Activated T-cell treated with anti-CD3 and anti-CD28 coated beads, Interleukin-2, amount 50 U/mL, for 24 hours (primary cell): ENCODE measurements around the gene CD163.
"Not testable (repeated sequence)": the region's sequence is repeated elsewhere in the genome, so short reads cannot be mapped to it uniquely, and the experiment has no call there.

Source experiments
- DNase-seq: peaks from one replicate; pipeline ENCODE4 v3.0.0-alpha.2; 2020
- H3K27ac Mint-ChIP-seq: 2 replicates; pipeline ENCODE4 v1.8.0; 2020; ENCODE audit warnings: mild to moderate bottlenecking, mixed read lengths
- H3K27me3 Mint-ChIP-seq: 2 replicates; pipeline ENCODE4 v1.8.0; 2020; ENCODE audit warnings: mixed read lengths
- H3K36me3 Mint-ChIP-seq: 2 replicates; pipeline ENCODE4 v1.8.0; 2020; ENCODE audit warnings: low read depth, mixed read lengths
- H3K4me1 Mint-ChIP-seq: 2 replicates; pipeline ENCODE4 v1.8.0; 2020; ENCODE audit warnings: low read depth, mixed read lengths
- H3K4me3 Mint-ChIP-seq: 2 replicates; pipeline ENCODE4 v1.8.0; 2020; ENCODE audit warnings: mild to moderate bottlenecking, moderate library complexity, mixed read lengths
- H3K9me3 Mint-ChIP-seq: 2 replicates; pipeline ENCODE4 v1.8.0; 2020; ENCODE audit warnings: mixed read lengths

The CD163 gene

DNA sequence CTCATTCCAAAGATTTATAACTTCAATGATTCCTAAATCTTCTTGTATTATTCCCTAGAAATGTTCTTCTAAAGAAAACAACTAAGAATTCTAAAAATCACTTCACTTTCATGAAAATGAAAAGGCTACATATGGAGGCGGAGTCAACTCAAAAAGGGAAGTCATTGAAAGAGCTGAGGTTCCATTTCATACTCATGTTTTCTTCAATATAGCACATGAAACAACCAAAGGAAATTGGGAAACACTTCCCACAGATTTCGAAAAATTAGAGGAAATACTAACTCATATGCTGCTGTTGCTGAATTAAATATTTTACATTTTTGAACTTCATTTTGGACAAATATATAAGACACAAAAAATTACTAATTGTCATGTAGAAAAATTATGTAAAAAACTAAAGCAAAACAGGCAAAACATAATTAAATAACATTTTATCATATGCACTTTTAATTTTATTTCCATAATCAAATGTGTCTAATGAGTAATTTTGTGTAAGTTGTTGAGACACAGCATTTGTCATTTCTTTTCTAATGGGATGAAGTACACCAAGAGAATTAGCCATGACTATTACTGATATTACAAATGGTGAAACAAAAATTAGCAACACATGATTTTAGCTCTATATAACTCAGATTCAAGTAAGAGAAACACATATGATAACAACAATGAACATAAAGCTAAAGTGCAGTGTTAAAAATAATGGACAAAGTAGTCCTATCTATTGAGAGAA, at the start of gene CD163:
CD163 (minus strand) TSS at position 92 of the 730 bp plus-strand sequence; CDS start at position 5, 87 bp downstream.
- H3K27me3 Mint-ChIP-seq: peaks cover 32% of the 10 kb centered on the region
- H3K27ac Mint-ChIP-seq: no peak within 1 kb of the TSS
- no peaks in the 10 kb centered on the region for H3K9me3 Mint-ChIP-seq
- no peak for DNase-seq
- H3K4me3 Mint-ChIP-seq: no peak within 1 kb of the TSS
- H3K36me3 Mint-ChIP-seq: no peaks in the 10 kb centered on the region
- H3K4me1 Mint-ChIP-seq: peaks cover under 1% of the 10 kb centered on the region

DNA sequence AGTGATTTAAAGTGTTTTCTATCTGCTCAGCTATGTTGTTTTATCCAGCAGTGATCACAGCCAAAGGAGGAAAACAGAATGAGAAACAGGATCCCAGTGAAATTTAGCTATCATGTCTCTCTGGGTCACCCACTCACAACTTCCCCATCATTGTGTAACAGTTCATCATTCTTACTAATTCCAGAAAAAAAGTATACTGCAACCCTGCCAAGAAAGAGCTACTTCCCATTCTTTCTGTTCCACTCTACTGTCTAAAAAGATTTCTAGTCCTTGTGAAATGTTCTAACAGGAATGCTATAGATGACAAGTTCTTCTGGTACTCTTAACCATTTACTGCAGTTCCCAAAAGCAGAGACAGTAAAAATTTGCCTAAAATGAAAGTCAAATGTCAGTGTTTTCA, 39.2 kb upstream of the CD163 start:
- Mint-ChIP-seq H3K4me1 (no peaks in the 10 kb centered on the region), H3K27ac (no peak overlapping the region), H3K4me3 (no peak overlapping the region), H3K9me3 (no peaks in the 10 kb centered on the region), H3K27me3 (peaks cover 69% of the 10 kb centered on the region), H3K36me3 (no peaks in the 10 kb centered on the region)
- DNase-seq: no peak

DNA sequence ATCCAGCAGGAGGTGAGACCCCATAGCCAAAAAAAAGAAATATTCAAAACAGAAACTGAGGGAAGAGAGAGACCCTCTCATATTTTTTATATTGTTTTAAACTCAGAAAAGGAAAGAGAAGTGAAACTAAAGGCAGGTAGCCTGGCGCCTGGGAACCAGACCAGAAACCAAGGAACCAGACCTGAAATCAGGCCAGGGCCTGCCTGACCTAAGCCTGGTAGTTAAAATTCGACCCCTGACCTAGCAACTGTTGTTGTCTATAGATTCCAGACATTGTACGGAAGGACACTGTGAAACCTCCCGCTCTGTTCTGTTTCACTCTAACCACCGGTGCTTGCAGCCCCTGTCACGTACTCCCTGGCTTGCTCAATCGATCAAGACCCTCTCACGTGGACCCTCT, 38.5 kb upstream of the CD163 start:
- no peak overlapping the region for H3K27ac Mint-ChIP-seq
- H3K4me3 Mint-ChIP-seq: no peak overlapping the region
- H3K4me1 Mint-ChIP-seq: no peaks in the 10 kb centered on the region
- DNase-seq: no peak
- peaks cover 67% of the 10 kb centered on the region for H3K27me3 Mint-ChIP-seq
- no peaks in the 10 kb centered on the region for H3K36me3 Mint-ChIP-seq
- peaks cover 2% of the 10 kb centered on the region for H3K9me3 Mint-ChIP-seq

DNA sequence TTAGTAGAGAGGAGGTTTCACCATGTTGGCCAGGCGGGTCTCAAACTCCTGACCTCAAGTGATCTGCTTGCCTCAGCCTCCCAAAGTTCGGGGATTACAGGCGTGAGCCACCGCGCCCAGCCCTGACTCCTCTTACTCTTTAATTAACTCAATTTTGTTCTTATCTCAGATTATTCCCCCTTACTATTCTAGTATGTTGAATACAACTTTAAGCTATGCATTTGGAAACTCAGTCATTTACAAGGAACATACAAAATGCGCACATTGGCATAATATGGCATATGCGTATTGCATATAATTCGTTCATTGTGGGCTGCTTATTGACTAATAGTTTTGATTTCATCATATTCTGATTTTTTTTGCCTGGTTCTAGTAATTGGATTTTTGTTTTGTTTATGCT, 10.8 kb upstream of the CD163 start:
- no peak for DNase-seq
- Mint-ChIP-seq H3K27me3 (peaks cover 20% of the 10 kb centered on the region), H3K36me3 (no peaks in the 10 kb centered on the region), H3K9me3 (no peaks in the 10 kb centered on the region), H3K4me1 (no peaks in the 10 kb centered on the region), H3K27ac (no peak overlapping the region), H3K4me3 (no peak overlapping the region)

DNA sequence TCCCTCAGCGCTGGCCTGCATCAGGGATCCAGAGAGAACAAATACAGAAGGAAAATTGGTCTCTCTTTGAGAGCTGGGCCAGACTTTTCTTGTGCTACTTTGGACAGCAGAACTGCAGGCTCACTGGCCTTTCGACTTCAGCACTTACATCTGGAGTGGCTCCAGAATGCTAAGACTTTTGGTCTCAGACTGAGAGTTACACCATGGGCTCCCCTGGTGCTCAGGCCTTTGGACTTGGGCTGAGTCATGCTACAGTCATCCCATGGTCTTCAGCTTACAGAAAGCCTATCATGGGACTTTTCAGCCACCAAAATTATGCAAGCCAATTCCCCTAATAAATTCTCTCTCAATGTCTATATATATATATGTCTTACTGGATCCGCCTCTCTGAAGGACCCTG, 9.0 kb upstream of the CD163 start:
- Mint-ChIP-seq H3K27me3 (peaks cover 34% of the 10 kb centered on the region), H3K4me1 (no peaks in the 10 kb centered on the region)
- no peak for DNase-seq

DNA sequence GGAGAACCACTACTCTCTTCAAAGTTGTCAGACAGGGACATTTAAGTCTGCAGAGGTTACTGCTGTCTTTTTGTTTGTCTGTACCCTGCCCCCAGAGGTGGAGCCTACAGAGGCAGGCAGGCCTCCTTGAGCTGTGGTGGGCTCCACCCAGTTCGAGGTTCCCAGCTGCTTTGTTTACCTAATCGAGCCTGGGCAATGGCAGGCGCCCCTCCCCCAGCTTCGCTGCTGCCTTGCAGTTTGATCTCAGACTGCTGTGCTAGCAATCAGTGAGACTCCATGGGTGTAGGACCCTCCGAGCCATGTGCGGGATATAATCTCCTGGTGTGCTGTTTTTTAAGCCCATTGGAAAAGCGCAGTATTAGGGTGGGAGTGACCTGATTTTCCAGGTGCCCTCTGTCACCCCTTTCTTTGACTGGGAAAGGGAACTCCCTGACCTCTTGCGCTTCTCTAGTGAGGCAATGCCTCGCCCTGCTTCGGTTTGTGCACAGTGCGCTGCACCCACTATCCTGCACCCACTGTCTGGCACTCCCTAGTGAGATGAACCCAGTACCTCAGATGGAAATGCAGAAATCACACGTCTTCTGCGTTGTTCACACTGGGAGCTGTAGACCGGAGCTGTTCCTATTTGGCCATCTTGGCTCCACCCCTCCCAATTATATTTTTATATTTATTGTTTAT, 6.4 kb upstream of the CD163 start:
- H3K27ac Mint-ChIP-seq, H3K9me3 Mint-ChIP-seq, DNase-seq, H3K36me3 Mint-ChIP-seq, H3K4me1 Mint-ChIP-seq, H3K4me3 Mint-ChIP-seq: not testable (repeated sequence)
- H3K27me3 Mint-ChIP-seq: peaks cover 31% of the 10 kb centered on the region

More for the DNA sequence above, 9.0 kb upstream of the CD163 start:
- H3K27ac Mint-ChIP-seq: no peak overlapping the region
- H3K4me3 Mint-ChIP-seq: no peak overlapping the region
- no peaks in the 10 kb centered on the region for H3K36me3 Mint-ChIP-seq
- no peaks in the 10 kb centered on the region for H3K9me3 Mint-ChIP-seq

DNA sequence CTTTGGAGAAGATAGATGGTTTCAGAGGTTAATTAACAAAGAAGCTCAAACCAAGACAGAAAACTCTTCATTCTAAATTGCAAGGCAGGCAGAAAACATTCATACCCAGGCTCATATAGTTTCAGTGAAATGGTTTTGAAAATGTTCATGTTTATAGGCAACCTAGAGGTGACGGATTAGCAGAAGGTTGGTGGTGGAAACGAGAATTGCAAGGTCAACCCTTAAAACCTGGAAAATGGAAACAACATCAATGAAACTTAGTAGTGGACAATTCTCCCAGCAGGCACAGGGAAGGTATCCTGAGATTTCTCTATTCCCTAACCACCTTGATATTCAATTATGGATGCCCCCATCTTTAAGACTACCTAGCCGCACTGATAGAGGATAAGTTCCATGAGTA, 965 bp downstream of the CD163 start:
- Mint-ChIP-seq H3K27me3 (peaks cover 35% of the 10 kb centered on the region), H3K27ac (no peak overlapping the region), H3K4me1 (peaks cover 3% of the 10 kb centered on the region), H3K4me3 (no peak overlapping the region), H3K36me3 (no peaks in the 10 kb centered on the region), H3K9me3 (no peaks in the 10 kb centered on the region)
- no peak for DNase-seq

DNA sequence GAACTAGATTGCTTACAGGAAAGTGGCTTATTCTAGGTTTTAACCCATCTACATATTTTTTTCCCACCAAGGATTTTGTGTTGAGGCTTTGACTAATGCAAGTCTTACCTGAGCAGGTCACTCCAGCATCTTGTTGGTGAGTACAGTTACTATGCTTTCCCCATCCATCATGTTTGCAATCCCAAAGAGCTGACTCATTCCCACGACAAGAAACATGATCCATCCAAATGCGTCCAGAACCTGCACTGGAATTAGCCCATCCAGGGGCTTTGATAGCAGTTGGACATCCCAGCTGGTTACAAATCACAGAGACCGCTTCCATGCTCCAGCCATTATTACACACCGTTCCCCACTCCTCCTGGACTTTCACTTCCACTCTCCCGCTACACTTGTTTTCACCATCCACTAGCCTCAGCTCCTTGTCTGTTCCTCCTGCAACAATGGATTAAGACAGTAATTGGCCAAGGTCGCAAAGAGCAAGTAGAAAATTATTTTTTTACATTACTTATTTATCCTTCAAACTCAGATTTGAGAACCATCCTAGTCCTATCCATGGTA, 2.5 kb downstream of the CD163 start:
- H3K27ac Mint-ChIP-seq: no peak overlapping the region
- peaks cover 40% of the 10 kb centered on the region for H3K27me3 Mint-ChIP-seq
- no peaks in the 10 kb centered on the region for H3K36me3 Mint-ChIP-seq
- H3K4me3 Mint-ChIP-seq: no peak overlapping the region
- no peak for DNase-seq
- H3K4me1 Mint-ChIP-seq: peaks cover 3% of the 10 kb centered on the region
- no peaks in the 10 kb centered on the region for H3K9me3 Mint-ChIP-seq

DNA sequence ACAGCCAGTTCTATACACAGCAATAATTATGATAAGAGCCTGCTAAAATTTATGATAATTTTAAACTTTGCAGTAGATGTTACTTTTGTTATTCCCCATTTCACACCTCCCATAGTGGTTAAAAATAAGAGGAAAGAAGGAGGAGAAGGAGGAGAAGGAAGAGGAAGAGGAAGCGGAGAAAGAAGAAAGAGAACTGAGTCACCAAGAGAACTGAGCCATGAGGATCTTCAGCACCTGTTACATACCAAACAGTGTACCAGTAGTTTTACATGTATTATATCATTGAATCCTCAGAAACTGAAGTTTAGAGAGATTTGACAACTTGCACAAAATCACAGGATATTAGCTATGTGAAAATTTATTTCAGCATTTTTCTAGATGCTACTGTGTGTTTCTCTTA, 3.9 kb downstream of the CD163 start:
- Mint-ChIP-seq H3K27me3 (peaks cover 53% of the 10 kb centered on the region), H3K36me3 (no peaks in the 10 kb centered on the region), H3K4me3 (no peak overlapping the region), H3K9me3 (no peaks in the 10 kb centered on the region), H3K27ac (no peak overlapping the region), H3K4me1 (peaks cover 3% of the 10 kb centered on the region)
- no peak for DNase-seq

DNA sequence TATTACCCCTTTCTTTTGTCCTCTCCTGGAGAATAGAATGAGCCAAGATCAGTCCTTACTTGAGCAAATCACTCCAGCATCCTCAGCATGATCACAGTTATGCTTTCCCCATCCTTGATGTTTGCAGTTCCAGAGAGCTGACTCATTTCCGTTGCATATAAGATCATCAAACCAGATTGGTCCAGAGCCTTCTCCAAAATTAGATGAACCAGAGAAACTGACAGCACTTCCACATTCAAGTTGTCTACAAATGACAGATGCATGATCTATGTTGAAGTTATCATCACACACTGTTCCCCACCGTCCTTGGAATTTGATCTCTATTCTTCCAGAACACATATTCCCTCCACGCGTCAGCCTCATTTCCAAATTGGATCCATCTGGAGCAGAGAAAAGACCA, 4.8 kb downstream of the CD163 start:
- H3K4me1 Mint-ChIP-seq: peaks cover 3% of the 10 kb centered on the region
- H3K9me3 Mint-ChIP-seq: no peaks in the 10 kb centered on the region
- H3K27me3 Mint-ChIP-seq: peaks cover 53% of the 10 kb centered on the region
- DNase-seq: no peak
- no peak overlapping the region for H3K4me3 Mint-ChIP-seq
- no peak overlapping the region for H3K27ac Mint-ChIP-seq
- no peaks in the 10 kb centered on the region for H3K36me3 Mint-ChIP-seq

DNA sequence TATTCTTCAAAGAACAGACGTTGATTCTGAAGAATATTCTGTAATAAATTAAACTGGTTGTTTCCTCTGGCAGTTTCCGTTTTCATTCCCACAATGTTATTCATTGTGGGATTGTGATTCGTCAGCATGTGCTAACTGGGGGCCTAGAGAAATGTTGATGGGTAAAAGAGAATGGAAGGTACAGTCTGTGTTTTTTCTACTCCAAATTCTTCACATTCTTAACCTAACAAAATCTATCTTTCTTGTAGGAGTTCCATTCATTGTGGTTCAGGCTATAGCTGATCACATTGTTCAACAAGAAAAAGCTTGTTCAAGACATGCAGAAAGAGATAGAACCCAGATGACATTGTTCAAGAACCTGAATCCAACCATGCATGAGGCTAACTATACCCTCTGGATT, 5.9 kb downstream of the CD163 start:
- Mint-ChIP-seq H3K4me3 (no peak overlapping the region), H3K9me3 (no peaks in the 10 kb centered on the region), H3K27me3 (peaks cover 47% of the 10 kb centered on the region), H3K4me1 (peaks cover 3% of the 10 kb centered on the region), H3K27ac (no peak overlapping the region), H3K36me3 (no peaks in the 10 kb centered on the region)
- DNase-seq: no peak

DNA sequence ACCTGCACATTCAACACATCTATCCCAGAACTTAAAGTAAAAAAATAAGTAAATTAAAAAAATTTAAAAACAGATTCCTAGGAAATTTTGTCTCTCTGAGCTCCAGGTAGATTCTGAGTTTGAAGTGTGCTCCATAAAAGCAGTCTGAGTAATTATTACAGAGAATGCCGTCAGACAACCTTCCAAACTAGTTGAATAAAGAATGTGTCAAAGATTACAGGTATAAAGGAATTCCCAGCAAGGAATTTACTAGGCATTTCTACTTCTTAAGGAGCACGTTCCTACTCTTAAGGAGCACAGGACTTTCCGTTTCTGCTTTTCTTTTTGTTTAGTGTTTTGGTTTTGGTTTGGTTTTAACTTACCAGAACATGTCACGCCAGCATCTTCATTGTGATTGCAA, 7.1 kb downstream of the CD163 start:
- peaks cover 3% of the 10 kb centered on the region for H3K4me1 Mint-ChIP-seq
- H3K27ac Mint-ChIP-seq: no peak overlapping the region
- no peak for DNase-seq

DNA sequence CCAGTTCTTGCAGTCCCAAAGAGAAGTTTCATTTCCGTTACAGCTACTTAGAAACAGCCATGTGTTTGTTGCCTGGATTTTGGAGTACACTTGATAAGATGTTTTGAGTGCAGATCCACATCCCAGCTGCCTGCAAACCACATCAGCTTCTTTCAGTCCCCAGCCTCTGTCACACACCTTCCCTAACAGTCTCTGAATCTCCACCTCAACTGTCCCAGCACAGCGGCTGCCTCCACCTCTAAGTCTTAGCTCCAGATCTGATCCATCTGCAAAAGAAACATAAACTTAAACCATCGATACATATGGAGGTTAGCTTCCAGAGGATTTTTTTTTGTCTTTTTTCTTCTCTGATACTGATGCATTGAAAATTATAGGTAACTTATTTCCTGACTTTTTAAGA, 8.4 kb downstream of the CD163 start:
- no peak overlapping the region for H3K4me3 Mint-ChIP-seq
- H3K36me3 Mint-ChIP-seq: no peaks in the 10 kb centered on the region
- peaks cover 3% of the 10 kb centered on the region for H3K4me1 Mint-ChIP-seq
- H3K27ac Mint-ChIP-seq: no peak overlapping the region
- H3K27me3 Mint-ChIP-seq: peaks cover 45% of the 10 kb centered on the region
- no peaks in the 10 kb centered on the region for H3K9me3 Mint-ChIP-seq
- no peak for DNase-seq

More for the DNA sequence above, 7.1 kb downstream of the CD163 start:
- Mint-ChIP-seq H3K27me3 (peaks cover 47% of the 10 kb centered on the region), H3K36me3 (no peaks in the 10 kb centered on the region), H3K9me3 (no peaks in the 10 kb centered on the region), H3K4me3 (no peak overlapping the region)

DNA sequence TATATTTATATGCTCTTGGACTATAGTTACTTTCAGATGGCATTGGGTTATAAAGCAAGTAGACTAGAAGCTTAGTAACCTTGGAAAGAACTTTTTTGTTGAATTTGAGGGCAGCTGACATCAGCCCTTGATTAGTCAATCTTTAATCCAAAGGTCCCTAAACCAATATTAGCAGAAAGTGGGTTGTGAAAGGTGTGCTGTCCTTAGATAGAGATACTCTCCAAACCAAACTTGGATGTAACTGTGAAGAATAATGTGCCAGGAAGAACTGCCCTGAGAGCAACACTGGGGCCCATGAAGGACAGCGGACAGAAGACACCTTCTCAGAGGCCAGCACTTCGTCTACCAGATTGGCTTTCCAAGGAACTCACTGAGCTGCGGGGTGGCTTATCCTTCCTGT, 10.6 kb downstream of the CD163 start:
- Mint-ChIP-seq H3K27me3 (peaks cover 30% of the 10 kb centered on the region), H3K27ac (no peak overlapping the region), H3K4me1 (no peaks in the 10 kb centered on the region), H3K9me3 (no peaks in the 10 kb centered on the region), H3K36me3 (no peaks in the 10 kb centered on the region), H3K4me3 (no peak overlapping the region)
- no peak for DNase-seq

DNA sequence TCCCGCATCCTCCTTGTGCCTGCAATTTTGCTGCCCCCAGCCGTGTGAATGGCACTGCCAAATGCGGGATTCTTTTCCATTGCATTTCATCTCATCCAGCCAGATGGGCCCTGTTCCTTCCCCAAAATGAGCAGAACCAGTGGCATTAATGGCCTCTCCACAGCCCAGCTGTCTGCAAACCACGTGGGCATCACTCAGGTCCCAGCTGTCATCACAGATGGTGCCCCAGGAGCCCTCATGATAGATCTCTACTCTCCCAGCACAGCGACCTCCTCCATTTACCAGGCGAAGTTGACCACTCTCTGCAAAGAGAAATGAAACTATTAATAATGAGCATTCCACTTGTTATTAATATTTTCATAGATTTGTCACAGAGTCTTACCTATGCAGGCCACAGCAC, 17.1 kb downstream of the CD163 start:
- H3K36me3 Mint-ChIP-seq: no peaks in the 10 kb centered on the region

More for the DNA sequence above, 17.1 kb downstream of the CD163 start:
- Mint-ChIP-seq H3K4me3 (no peak overlapping the region), H3K27ac (no peak overlapping the region), H3K9me3 (no peaks in the 10 kb centered on the region), H3K27me3 (peaks cover 11% of the 10 kb centered on the region), H3K4me1 (no peaks in the 10 kb centered on the region)
- no peak for DNase-seq
